GM12878 (cell line): ENCODE results near the gene ZG16.

Experiments used
- ASH2L ChIP-seq: fragments of 300-600, 200-600 bp; sonication (generic); IDR thresholded peaks from 2 replicates; pipeline ENCODE4 v1.6.1; 2017; ENCODE audit warnings: low read depth, mild to moderate bottlenecking, borderline replicate concordance
- EP300 ChIP-seq, 2 experiments: fragments of 150-350 bp in 1 of 2; IDR thresholded peaks; 2 replicates each; pipeline ENCODE4 v1.6.1; 2011 to 2012; ENCODE audit warnings: low read depth in 2 of 2, low read length in 2 of 2, borderline replicate concordance in 1 of 2, improper control_type of control experiment in 1 of 2, inconsistent platforms in 1 of 2; ENCODE audit not compliant: control insufficient read depth in 1 of 2
- POLR2A ChIP-seq: IDR thresholded peaks from 2 replicates; pipeline ENCODE4 v1.6.1; 2011; ENCODE audit warnings: low read depth, mild to moderate bottlenecking, low read length
- TF ChIP-seq, protein P1 (sequence below), 3 experiments: IDR thresholded peaks in 2 of 3; conservative IDR thresholded peaks in 1 of 3; 2 replicates each; pipeline ENCODE4 v1.5.1; 2011; ENCODE audit warnings: low read depth in 3 of 3, low read length in 3 of 3, mild to moderate bottlenecking in 3 of 3, control low read depth in 2 of 3, moderate library complexity in 2 of 3, inconsistent platforms in 1 of 3, mixed read lengths in 1 of 3; ENCODE audit not compliant: control insufficient read depth in 2 of 3, insufficient read depth in 1 of 3; ENCODE audit errors: extremely low read depth in 1 of 3
- TF ChIP-seq, protein P2 (sequence below): IDR thresholded peaks from 2 replicates; pipeline ENCODE4 v1.6.1; 2011; ENCODE audit warnings: low read depth, mild to moderate bottlenecking, low read length, moderate library complexity, borderline replicate concordance; ENCODE audit errors: extremely low read depth

DNA sequence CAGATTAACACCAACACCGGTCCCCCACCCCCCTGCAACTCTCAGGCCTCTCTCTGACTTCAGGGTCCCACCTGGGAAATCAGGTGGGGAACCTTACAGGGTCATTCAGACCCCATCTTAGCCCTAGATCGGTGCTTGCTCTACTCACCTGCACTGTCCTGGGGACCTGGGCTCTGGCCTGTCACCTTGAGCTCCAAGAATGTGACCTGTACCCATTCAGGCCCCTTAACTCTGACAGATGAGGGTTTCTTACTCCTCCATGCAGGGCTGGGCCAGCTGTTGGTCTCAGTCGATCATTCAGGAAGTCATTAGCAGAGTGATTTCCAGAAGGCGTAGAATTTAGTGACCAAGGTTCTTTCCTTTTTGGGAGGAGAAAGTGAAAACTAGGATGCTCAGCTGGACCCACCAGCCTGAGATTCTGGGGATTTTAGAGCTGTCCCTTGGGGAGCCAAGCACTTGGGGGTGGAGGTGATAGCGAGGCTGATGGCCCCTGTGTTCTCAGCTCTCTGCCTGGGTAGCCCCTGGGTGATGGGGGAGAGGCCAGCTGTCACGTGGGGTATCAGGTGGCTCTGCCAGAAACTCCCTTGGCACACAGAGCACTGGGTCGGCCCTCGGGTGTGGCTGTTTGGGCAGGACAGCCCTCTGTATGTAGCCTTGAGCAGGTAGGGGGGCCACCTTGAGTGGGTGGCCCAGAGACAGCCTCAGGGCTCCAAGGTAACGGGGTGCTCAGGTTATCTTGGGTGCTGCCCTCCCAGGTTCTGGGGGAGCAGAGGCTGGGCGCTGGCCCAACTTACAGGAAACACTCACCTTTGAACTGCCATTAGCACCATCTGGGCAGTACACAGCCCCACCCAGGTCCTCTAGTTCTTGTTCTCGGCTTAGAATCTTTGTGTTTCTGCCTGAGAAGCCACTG lies 42.9 kb downstream of the ZG16 start:
- TF ChIP-seq ASH2L, result no peak
- no peak for TF ChIP-seq EP300 (IDR thresholded peaks at IDR 0.05; ENCODE audit: borderline replicate concordance in 1 of 2, control insufficient read depth in 1 of 2, low read depth in 2 of 2, low read length in 2 of 2)
- TF ChIP-seq POLR2A, result peak; percentile 87
- TF ChIP-seq, protein P1, sequence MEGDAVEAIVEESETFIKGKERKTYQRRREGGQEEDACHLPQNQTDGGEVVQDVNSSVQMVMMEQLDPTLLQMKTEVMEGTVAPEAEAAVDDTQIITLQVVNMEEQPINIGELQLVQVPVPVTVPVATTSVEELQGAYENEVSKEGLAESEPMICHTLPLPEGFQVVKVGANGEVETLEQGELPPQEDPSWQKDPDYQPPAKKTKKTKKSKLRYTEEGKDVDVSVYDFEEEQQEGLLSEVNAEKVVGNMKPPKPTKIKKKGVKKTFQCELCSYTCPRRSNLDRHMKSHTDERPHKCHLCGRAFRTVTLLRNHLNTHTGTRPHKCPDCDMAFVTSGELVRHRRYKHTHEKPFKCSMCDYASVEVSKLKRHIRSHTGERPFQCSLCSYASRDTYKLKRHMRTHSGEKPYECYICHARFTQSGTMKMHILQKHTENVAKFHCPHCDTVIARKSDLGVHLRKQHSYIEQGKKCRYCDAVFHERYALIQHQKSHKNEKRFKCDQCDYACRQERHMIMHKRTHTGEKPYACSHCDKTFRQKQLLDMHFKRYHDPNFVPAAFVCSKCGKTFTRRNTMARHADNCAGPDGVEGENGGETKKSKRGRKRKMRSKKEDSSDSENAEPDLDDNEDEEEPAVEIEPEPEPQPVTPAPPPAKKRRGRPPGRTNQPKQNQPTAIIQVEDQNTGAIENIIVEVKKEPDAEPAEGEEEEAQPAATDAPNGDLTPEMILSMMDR (IDR thresholded peaks at IDR 0.05 in 2 of 3, conservative IDR thresholded peaks at IDR 0.05 in 1 of 3; ENCODE audit: control insufficient read depth in 2 of 3, extremely low read depth in 1 of 3, insufficient read depth in 1 of 3, low read depth in 3 of 3, low read length in 3 of 3), result no peak
- TF ChIP-seq, protein P2, sequence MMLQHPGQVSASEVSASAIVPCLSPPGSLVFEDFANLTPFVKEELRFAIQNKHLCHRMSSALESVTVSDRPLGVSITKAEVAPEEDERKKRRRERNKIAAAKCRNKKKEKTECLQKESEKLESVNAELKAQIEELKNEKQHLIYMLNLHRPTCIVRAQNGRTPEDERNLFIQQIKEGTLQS, result peak; percentile 81; the same call in 1 of the 2 replicates
